CD4-positive, alpha-beta T cell treated with Interleukin-6 for 4 hours (primary cell): Measurements from ENCODE around the gene CYSTM1.
"Not testable (repeated sequence)": the region's sequence is repeated elsewhere in the genome, so short reads cannot be mapped to it uniquely, and the experiment has no call there.

Experiments used
- DNase-seq: peaks from one replicate; pipeline ENCODE4 v3.0.0-alpha.2; 2020; ENCODE audit warnings: mixed read lengths

Gene CYSTM1

GRCh38 chr5:140181002-140181483, 6.1 kb downstream of the CYSTM1 start:
- no peak for DNase-seq

- DNase-seq = no peak
Observed at GRCh38 chr5:140181525-140181924, 6.5 kb downstream of the CYSTM1 start.

GRCh38 chr5:140182075-140182711, 7.2 kb downstream of the CYSTM1 start:
- no peak for DNase-seq

- DNase-seq = no peak
Observed at GRCh38 chr5:140182803-140183367, 7.9 kb downstream of the CYSTM1 start.

GRCh38 chr5:140185409-140185808, 10.4 kb downstream of the CYSTM1 start:
- no peak for DNase-seq

GRCh38 chr5:140186267-140186671, 11.3 kb downstream of the CYSTM1 start:
- DNase-seq = no peak

GRCh38 chr5:140189253-140189652, 14.3 kb downstream of the CYSTM1 start:
- no peak for DNase-seq

- DNase-seq = no peak
Observed at GRCh38 chr5:140189977-140190871, 15.2 kb downstream of the CYSTM1 start.

GRCh38 chr5:140190872-140191218, 15.9 kb downstream of the CYSTM1 start:
- DNase-seq = no peak

- no peak for DNase-seq
Observed at GRCh38 chr5:140192715-140193430, 17.9 kb downstream of the CYSTM1 start.

GRCh38 chr5:140194662-140195061, 19.7 kb downstream of the CYSTM1 start:
- no peak for DNase-seq

- no peak for DNase-seq
Observed at GRCh38 chr5:140196115-140196814, 21.3 kb downstream of the CYSTM1 start.

GRCh38 chr5:140197023-140197422, 22.0 kb downstream of the CYSTM1 start:
- DNase-seq = no peak

GRCh38 chr5:140198915-140199314, 23.9 kb downstream of the CYSTM1 start:
- DNase-seq = not testable (repeated sequence)

- no peak for DNase-seq
Observed at GRCh38 chr5:140202078-140202477, 27.1 kb downstream of the CYSTM1 start.

GRCh38 chr5:140202610-140203009, 27.6 kb downstream of the CYSTM1 start:
- DNase-seq = no peak

- DNase-seq = no peak
Observed at GRCh38 chr5:140205216-140205615, 30.2 kb downstream of the CYSTM1 start.

- no peak for DNase-seq
Observed at GRCh38 chr5:140205952-140206351, 31.0 kb downstream of the CYSTM1 start.

- no peak for DNase-seq
Observed at GRCh38 chr5:140207250-140207964, 32.4 kb downstream of the CYSTM1 start.

GRCh38 chr5:140208065-140208464, 33.1 kb downstream of the CYSTM1 start:
- no peak for DNase-seq

- DNase-seq = no peak
Observed at GRCh38 chr5:140213370-140213983, 38.5 kb downstream of the CYSTM1 start.
